Breast epithelium (tissue), 3 donors: ENCODE results near the gene BRF1.

Experiments used
- POLR2A ChIP-seq: fragments of 450-650 bp; IDR thresholded peaks from one replicate; pipeline ENCODE4 v1.6.1; 2016; ENCODE audit warnings: antibody characterized with exemption, mild to moderate bottlenecking, moderate library complexity
- POLR2AphosphoS5 ChIP-seq, 3 donors: sonication (generic); formaldehyde crosslinking; IDR thresholded peaks; one replicate each; pipeline ENCODE4 v1.6.1; 2017; ENCODE audit warnings: antibody characterized with exemption in 3 of 3
- TF ChIP-seq, protein P1 (sequence below), 3 donors: fragments of 450-650 bp; IDR thresholded peaks; one replicate each; pipeline ENCODE4 v1.5.1; 2016 to 2017; ENCODE audit warnings: antibody characterized with exemption in 3 of 3, mild to moderate bottlenecking in 3 of 3, moderate library complexity in 3 of 3

DNA sequence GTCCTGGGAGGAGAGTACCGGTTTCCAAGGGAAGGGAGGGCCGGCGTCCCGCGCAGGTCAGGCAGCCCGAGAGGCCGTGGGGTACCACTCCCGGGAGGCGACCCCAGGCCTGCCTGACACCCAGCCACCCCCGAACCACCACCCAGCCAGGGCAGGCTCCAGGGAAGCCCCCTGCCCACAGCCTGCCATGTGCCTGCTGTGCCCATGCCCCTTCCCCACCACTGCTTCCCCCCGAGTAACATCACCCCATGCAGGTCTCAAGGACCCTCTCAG, 122.0 kb downstream of the BRF1 start:
- TF ChIP-seq, protein P1, sequence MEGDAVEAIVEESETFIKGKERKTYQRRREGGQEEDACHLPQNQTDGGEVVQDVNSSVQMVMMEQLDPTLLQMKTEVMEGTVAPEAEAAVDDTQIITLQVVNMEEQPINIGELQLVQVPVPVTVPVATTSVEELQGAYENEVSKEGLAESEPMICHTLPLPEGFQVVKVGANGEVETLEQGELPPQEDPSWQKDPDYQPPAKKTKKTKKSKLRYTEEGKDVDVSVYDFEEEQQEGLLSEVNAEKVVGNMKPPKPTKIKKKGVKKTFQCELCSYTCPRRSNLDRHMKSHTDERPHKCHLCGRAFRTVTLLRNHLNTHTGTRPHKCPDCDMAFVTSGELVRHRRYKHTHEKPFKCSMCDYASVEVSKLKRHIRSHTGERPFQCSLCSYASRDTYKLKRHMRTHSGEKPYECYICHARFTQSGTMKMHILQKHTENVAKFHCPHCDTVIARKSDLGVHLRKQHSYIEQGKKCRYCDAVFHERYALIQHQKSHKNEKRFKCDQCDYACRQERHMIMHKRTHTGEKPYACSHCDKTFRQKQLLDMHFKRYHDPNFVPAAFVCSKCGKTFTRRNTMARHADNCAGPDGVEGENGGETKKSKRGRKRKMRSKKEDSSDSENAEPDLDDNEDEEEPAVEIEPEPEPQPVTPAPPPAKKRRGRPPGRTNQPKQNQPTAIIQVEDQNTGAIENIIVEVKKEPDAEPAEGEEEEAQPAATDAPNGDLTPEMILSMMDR (IDR thresholded peaks at IDR 0.05) = no peak
- TF ChIP-seq POLR2AphosphoS5 (IDR thresholded peaks at IDR 0.05) = no peak
- TF ChIP-seq POLR2A = no peak
